Measurements from ENCODE around the gene SINHCAF.

DNA sequence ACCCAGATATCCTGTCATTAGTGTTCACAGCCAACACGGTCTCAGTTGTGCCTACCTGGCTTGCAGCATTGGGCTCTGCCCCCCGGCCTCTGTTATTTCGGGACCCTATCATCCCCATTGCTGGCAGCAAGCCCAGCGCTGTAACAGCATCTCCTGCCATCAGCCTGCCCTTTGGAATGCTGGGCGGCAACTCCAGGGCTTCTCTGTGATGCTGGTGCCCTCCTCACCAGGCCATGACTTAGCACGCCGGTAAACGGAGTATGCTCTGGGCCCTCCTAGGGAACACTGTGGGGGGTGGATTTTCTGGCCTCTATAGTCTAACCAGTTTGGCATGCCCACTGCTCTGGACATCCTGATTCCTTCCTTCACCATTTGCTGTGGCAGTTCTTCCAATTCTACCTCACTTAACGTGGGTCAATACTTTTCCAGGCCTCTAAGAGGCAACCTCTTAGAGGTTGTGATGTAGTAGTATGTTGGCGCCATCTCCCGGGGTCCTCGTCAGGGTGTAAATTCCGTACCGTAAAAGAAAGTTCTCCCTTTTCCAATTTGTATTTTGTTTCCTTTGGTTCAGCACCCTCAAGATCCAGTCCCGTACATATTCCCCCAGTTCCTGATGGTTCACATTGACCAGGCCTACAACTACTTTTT, 80.0 kb downstream of the SINHCAF start:
- TF ChIP-seq, protein P1, sequence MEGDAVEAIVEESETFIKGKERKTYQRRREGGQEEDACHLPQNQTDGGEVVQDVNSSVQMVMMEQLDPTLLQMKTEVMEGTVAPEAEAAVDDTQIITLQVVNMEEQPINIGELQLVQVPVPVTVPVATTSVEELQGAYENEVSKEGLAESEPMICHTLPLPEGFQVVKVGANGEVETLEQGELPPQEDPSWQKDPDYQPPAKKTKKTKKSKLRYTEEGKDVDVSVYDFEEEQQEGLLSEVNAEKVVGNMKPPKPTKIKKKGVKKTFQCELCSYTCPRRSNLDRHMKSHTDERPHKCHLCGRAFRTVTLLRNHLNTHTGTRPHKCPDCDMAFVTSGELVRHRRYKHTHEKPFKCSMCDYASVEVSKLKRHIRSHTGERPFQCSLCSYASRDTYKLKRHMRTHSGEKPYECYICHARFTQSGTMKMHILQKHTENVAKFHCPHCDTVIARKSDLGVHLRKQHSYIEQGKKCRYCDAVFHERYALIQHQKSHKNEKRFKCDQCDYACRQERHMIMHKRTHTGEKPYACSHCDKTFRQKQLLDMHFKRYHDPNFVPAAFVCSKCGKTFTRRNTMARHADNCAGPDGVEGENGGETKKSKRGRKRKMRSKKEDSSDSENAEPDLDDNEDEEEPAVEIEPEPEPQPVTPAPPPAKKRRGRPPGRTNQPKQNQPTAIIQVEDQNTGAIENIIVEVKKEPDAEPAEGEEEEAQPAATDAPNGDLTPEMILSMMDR (IDR thresholded peaks at IDR 0.05; ENCODE audit: low read length) = peak; percentile 57
- no peak for TF ChIP-seq EZH2 (IDR thresholded peaks at IDR 0.05; ENCODE audit: borderline replicate concordance, low read length)
